8988T (cell line): ENCODE data around the gene CADM1.

Experiments used
- DNase-seq: peaks from one replicate; pipeline ENCODE4 v3.0.0; 2011

The CADM1 gene

GRCh38 chr11:115313224-115313838 is 190.9 kb downstream of the CADM1 start:
- DNase-seq: no peak

GRCh38 chr11:115311949-115312348 is 192.3 kb downstream of the CADM1 start:
- no peak for DNase-seq

- DNase-seq: no peak
These were observed 197.5 kb downstream of the CADM1 start for GRCh38 chr11:115306689-115307088.

DNA sequence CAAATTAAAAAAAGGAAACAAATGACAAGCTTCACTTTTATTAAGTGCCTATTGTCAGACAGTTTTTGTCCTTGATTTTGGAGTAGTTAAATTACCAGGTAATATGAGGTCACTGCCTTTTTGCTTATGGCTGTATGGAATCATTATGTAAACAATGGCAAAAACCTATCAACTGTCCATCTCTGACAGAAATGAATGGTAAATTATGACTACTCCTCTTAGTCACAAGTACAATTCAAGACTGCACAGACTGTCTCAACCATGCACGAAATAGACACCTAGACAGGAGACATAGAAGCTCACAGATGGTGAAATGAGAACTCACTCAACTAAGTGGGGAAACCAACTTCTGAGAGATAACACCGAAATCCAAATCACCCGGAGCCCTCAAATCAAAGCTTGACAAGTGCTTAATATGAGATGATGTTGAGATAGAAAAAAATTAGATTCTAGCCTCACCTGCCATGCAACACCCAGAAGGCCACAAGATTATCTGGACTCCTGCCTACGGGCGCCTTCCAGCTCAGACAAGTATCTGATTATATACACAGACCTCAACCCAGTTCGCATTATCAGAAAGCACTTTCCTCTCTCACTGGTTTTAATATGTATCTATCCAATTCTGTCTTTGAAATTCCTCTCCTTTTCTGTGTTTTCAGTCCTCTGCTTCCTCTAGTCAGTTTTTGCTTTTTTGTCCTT is 199.3 kb downstream of the CADM1 start:
- DNase-seq: no peak

- DNase-seq: no peak
These were observed 200.2 kb downstream of the CADM1 start for GRCh38 chr11:115303929-115304531.

DNA sequence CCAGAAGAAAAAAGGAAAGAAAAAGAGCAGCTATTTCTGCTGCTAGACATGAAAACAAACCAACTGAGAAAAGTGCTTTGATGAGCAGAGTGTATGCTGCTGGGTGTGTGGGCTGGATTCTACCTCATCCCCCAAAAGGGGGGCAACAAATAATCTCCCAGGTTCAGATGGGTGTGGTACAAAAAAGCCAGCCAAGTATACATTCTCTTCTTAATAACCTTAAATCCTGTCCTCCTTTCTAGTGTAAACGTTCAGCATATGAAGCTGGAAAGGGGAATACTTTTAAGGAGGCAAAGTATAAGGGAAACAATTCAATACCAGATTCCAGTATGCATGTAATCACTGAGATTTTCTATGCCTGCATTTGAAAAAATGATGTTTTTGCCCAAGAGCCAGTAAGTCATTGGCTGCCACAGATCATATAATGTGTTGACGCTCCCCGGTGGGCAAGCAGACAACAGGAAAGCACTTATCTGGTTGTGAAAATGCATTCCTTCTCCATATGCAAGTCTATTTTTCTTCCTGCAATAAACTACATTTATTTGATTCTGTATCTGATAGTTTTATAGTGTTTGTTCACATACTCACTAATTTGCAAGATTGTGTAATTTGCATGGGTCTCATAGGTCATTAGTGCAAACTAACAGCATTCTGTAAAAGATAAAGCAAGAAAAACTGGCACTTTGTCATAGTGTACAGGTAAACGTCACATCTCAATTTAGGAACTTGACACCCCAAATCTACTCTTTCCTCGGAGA is 201.1 kb downstream of the CADM1 start:
- no peak for DNase-seq

GRCh38 chr11:115300660-115301428 is 203.4 kb downstream of the CADM1 start:
- no peak for DNase-seq

DNA sequence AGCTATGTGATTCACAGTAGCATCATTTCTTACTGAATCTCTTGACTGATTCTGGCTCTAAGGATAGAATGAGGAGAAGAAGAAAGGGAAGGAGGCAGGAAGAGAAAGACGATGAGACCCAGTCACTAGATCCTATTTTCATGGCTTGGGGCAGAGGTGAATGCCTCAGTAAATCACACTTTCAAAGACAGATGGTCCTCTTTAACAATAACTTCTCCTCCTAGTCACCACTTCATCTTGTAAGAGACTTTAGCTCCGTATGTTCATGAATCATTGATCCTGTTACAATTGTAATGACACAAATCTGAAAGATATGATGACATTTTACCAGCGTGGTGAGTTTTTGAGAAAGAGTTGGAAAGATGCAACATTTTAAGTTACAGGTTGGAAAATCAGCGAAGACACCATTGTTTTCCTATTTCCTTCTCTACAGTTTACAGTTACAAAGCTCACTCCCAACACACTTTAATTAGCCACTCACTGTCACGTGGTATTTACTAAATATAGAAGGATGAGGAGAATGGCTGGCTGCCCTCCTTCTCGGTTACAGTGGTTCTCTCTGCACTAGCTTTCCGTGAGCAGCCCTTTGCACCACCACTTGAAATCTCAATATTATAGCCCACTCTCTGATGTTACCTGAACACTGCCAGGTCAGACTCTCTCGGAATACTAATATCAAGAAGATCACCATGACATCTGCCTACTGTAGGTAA is 205.8 kb downstream of the CADM1 start:
- DNase-seq: no peak

DNA sequence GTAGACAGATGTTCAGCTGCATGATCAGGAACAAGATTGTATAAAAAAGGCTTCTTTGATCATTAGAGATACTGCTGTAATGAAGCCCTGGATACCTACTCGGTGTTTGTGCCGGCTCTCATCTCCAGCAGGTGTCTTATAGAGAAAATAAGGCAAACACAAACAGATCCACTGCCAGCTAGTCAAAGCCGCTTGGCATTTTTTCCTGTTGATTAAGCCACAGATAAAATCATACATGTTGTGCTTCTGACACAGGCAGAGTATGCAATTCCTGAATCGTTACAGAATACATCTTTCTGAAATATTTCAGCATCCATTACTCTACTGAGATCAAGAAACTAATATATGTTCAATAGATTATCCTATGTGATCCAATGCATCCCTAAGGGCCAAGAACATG is 206.9 kb downstream of the CADM1 start:
- no peak for DNase-seq

GRCh38 chr11:115291325-115291724 is 212.9 kb downstream of the CADM1 start:
- no peak for DNase-seq

GRCh38 chr11:115290893-115291292 is 213.3 kb downstream of the CADM1 start:
- DNase-seq: no peak

DNA sequence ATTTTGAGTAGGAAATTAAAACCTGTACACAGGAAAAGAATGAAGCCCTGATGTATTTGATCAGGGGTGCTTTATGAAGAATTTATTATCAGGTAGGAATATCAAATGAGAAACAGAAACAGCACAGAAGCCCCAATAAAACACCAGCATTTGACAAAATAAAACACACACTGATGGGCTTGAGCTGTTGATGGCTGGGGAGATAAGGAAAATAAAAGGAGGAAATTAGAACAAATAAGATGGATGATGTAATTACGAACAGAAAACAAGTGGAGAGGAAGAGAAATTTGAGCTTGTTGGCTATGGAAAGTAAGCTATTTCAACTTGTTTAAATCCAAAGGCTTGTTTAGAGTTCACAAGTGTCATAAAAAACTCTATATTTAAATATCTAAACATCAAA is 213.7 kb downstream of the CADM1 start:
- no peak for DNase-seq

DNA sequence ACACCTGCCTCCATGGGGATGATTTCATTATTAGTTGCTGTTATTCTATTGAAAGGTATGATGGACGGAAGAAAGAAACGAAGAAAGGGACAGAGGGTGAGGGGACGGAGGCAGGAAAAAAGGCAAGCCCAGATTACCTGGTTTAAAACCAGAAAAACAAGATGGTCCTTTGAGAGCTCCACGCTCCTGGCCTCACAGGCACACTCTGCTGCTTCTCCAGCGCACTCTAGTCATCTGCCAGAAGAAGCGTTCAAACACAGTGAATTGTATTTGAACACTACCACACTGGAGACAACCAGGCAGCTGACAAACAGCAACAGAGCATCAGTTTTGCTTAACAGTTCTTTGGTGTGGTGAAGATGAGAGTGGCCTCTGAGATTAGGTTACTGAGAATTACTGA is 216.9 kb downstream of the CADM1 start:
- DNase-seq: no peak

DNA sequence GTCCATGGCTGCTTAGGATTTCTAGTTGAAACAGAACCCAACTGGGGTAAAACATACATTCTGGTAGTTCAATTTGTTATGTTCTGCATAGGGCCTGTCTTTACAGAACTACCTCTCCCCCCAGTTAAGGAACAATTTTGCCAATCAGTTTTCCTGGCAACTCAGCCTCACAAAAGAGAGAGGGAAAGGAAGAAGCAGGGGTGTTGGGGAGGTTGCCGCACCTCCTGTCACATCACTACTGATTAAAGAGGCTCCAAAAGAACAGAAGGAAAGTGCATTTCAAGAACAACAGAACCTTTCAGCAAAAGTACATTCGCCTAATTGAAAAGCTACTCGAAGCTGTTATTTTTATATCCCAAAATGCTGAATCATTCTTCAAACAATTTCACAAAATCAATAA is 217.6 kb downstream of the CADM1 start:
- no peak for DNase-seq

GRCh38 chr11:115284773-115285172 is 219.4 kb downstream of the CADM1 start:
- no peak for DNase-seq

DNA sequence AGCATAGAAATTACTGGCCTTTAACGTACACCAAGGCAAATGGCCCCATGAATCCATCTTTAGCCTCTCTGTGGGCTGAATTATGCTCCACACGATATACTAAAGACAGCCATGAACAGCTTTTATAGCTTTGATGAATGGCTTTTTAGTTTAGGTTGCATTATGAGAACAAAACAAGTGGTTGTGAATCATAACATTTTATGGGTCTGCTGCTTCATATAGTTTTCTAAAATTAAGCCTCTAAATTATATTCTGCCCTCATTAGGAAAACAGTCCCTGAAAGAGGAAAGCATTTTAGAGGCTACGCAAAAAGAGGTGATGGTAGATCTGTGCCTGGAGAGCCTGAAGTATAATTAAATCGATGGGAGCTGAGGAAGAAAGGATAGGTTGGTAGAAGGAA is 221.3 kb downstream of the CADM1 start:
- DNase-seq: no peak

- DNase-seq: no peak
These were observed 223.4 kb downstream of the CADM1 start for GRCh38 chr11:115280775-115281174.

GRCh38 chr11:115279813-115280761 is 224.1 kb downstream of the CADM1 start:
- DNase-seq: no peak

DNA sequence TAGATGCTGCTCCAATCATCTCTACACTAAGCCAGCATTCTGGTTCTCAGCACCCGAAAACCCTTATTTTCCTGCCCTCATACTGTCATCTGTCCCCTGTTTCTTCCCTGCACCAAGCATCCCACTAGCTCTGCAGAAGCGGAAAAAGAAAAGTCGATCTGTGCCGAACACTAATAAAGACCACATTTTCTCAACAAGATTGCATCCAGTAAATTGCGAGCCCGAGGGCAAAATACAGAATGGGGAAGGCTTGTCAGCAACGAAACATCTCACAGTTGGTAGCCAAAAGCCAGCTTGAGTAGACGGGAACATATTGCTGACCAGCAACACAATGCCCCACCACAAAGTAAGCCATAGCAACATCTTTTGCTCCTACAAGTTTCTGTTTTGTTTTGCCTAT is 227.4 kb downstream of the CADM1 start:
- DNase-seq: no peak

DNA sequence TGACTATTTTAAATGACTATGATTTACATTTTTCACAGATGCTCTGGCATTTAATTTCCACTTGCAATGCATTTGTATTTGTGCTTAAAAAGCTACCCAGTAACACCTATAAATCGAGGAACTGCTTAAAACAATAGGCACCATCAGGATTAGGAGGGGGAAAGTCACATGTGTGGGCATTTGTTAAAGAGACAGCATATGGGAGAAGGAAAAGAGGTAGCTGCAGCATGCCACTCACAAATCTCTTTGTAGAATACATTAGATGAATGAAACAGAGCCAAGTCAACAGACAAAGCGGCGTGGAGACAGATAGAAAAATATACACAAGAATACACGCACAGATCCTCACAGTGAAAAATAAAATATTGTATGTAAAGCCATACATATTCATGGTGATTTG is 228.0 kb downstream of the CADM1 start:
- no peak for DNase-seq

- no peak for DNase-seq
These were observed 229.2 kb downstream of the CADM1 start for GRCh38 chr11:115275045-115275444.
